K562 (cell line): ENCODE measurements around the gene EPHA2. TPM values are rescaled to one million over a fixed set of nuclear protein-coding genes. Genes with fewer than 3 reads are reported as not detected.

Experiments
- ATAC-seq: fragments of 200-7000 bp; cut with Tn5 transposase; 3 replicates; pipeline ENCODE4 v1.9.1; 2020; ENCODE audit warnings: moderate library complexity
- BruUV-seq: library from RNA; stranded (reverse); fragments of 400-500 nt; replicated peaks from 2 replicates; lab custom pipeline; 2021; lab: Mats Ljungman, UMichigan
- CTCF ChIA-PET: fragments of 300-600 bp; formaldehyde crosslinking; extraction: SDS; loops from one replicate; lab custom pipeline; 2021; ENCODE audit warnings: low intra/inter-chr PET ratio; lab: Yijun Ruan, JAX
- POLR2A ChIA-PET: fragments of 300-600, 350-650 bp; sonication (Branson Sonifier 250); formaldehyde crosslinking; extraction: SDS; loops from one replicate; lab custom pipeline; 2021; ENCODE audit warnings: antibody characterized with exemption, inconsistent platforms; lab: Yijun Ruan, JAX
- DNase-seq, 4 experiments: peaks; one replicate each; pipeline versions ENCODE4 v3.0.0 to v3.0.0-alpha.2; 2011 to 2018; ENCODE audit warnings: low spot score in 3 of 4, mixed read lengths in 3 of 4; ENCODE audit errors: extremely low read depth in 1 of 4
- FAIRE-seq: peaks from 2 replicates; lab custom pipeline; 2011; peaks lifted over from hg19 to GRCh38; lab: Jason Lieb, UNC
- H2AFZ ChIP-seq: 2 replicates; pipeline ENCODE4 v1.6.0; 2011; ENCODE audit warnings: low read depth, low read length, control low read depth, inconsistent platforms
- H3K27ac ChIP-seq: fragments of 200-600 bp; 3 replicates; pipeline ENCODE4 v1.8.0; 2011; ENCODE audit warnings: low read depth, mild to moderate bottlenecking, control low read depth, inconsistent platforms, low read length, moderate library complexity, mixed read lengths; ENCODE audit errors: extremely low read depth
- H3K27me3 ChIP-seq, 2 experiments: fragments of 300-600 bp in 1 of 2; 2 replicates in 1 of 2; 3 replicates in 1 of 2; pipeline versions ENCODE4 v1.6.0 to v1.8.0; 2011; ENCODE audit warnings: inconsistent platforms in 2 of 2, low read length in 2 of 2, mild to moderate bottlenecking in 1 of 2, mixed read lengths in 1 of 2, moderate library complexity in 1 of 2; ENCODE audit not compliant: control insufficient read depth in 2 of 2, insufficient read depth in 2 of 2
- H3K36me3 ChIP-seq: fragments of 300-600 bp; 3 replicates; pipeline ENCODE4 v1.8.0; 2011; ENCODE audit warnings: mild to moderate bottlenecking, low read length, inconsistent platforms; ENCODE audit not compliant: control insufficient read depth, insufficient read depth
- H3K4me1 ChIP-seq, 2 experiments: fragments of 200-600 bp in 1 of 2; replicated peaks in 1 of 2; 2 replicates in 1 of 2; 3 replicates in 1 of 2; pipeline versions ENCODE4 v1.5.1 to v1.8.0; 2011; ENCODE audit warnings: inconsistent platforms in 2 of 2, low read length in 2 of 2, mild to moderate bottlenecking in 1 of 2, mixed read lengths in 1 of 2, moderate library complexity in 1 of 2; ENCODE audit not compliant: control insufficient read depth in 2 of 2, insufficient read depth in 2 of 2
- H3K4me2 ChIP-seq: 2 replicates; pipeline ENCODE4 v1.6.1; 2011; ENCODE audit warnings: low read length, control low read depth, inconsistent platforms, mixed read lengths; ENCODE audit not compliant: insufficient read depth
- H3K4me3 ChIP-seq: fragments of 200-600 bp; sonication (generic), shearing (Covaris generic); 2 replicates; pipeline ENCODE4 v1.5.1; 2016; ENCODE audit warnings: control low read depth, inconsistent platforms
- H3K79me2 ChIP-seq: fragments of 200-600 bp; 3 replicates; pipeline ENCODE4 v1.8.0; 2011; ENCODE audit warnings: low read length, inconsistent platforms; ENCODE audit not compliant: control insufficient read depth, insufficient read depth
- H3K9ac ChIP-seq, 2 experiments: 2 replicates each; pipeline versions ENCODE4 v1.6.0 to v1.6.1; 2011; ENCODE audit warnings: low read depth in 2 of 2, low read length in 2 of 2, control low read depth in 1 of 2, inconsistent platforms in 1 of 2, mild to moderate bottlenecking in 1 of 2, mixed read lengths in 1 of 2; ENCODE audit not compliant: insufficient read depth in 1 of 2
- H3K9me1 ChIP-seq: one replicate; pipeline ENCODE4 v1.6.0; 2011; ENCODE audit warnings: inconsistent platforms, mild to moderate bottlenecking, low read length, moderate library complexity; ENCODE audit not compliant: control insufficient read depth, insufficient read depth
- H3K9me3 ChIP-seq: replicated peaks from 2 replicates; pipeline ENCODE4 v1.5.1; 2011; ENCODE audit warnings: low read depth, low read length, inconsistent platforms; ENCODE audit not compliant: control insufficient read depth, insufficient read depth
- H4K20me1 ChIP-seq: replicated peaks from 2 replicates; pipeline ENCODE4 v1.6.1; 2011; ENCODE audit warnings: low read length, inconsistent platforms, mixed read lengths; ENCODE audit not compliant: control insufficient read depth, insufficient read depth
- ATF6 ChIP-seq: sonication (generic); formaldehyde crosslinking; IDR thresholded peaks from 2 replicates; pipeline ENCODE4 v1.4.0; 2020; ENCODE audit warnings: mild to moderate bottlenecking, missing genetic modification reagents
- FOXO4 ChIP-seq: fragments of 450-650 bp; formaldehyde crosslinking; IDR thresholded peaks from 2 replicates; pipeline ENCODE4 v1.4.0; 2020; ENCODE audit warnings: mild to moderate bottlenecking, moderate library complexity
- NFE2L1 ChIP-seq: fragments of 450-650 bp; IDR thresholded peaks from 2 replicates; pipeline ENCODE4 v1.6.1; 2016; ENCODE audit warnings: missing genetic modification characterization, low read depth, mild to moderate bottlenecking, missing compliant biosample characterization, moderate library complexity, borderline replicate concordance
- SMARCA5 ChIP-seq: fragments of 450-650 bp; IDR thresholded peaks from 2 replicates; pipeline ENCODE4 v1.6.1; 2016
- SNIP1 ChIP-seq: fragments of 450-650 bp; IDR thresholded peaks from 2 replicates; pipeline ENCODE4 v1.7.1; 2017; ENCODE audit warnings: low read depth, mild to moderate bottlenecking
- ZNF785 ChIP-seq: fragments of 250-450 bp; sonication (Bioruptor Pico); IDR thresholded peaks from 2 replicates; pipeline ENCODE4 v1.4.0; 2020; ENCODE audit warnings: mild to moderate bottlenecking
- WGBS: fragments of 100-300 bp; shearing (Covaris generic); methylation state at CpG from one replicate; pipeline ENCODE4 v1.1.6; 2016; ENCODE audit warnings: low coverage, mixed read lengths; ENCODE audit not compliant: insufficient coverage; ENCODE audit errors: missing lambda C conversion rate; 5-methylcytosine and 5-hydroxymethylcytosine counted together
- in situ Hi-C: fragments of 300-500 bp; cut with MboI; formaldehyde crosslinking; loops from 4 replicates; pipeline ENCODE4 v1.15.0; 2018; ENCODE audit warnings: inconsistent platforms, mixed read lengths
- intact Hi-C: fragments of 100-400 bp; cut with micrococcal nuclease; formaldehyde crosslinking; loops from 2 replicates; pipeline ENCODE4 v1.14.2; 2022
- polyA plus RNA-seq, 8 experiments: library from polyadenylated mRNA; depleted of rRNA in 4 of 8; stranded (reverse) in 5 of 8; unstranded in 3 of 8; fragments of >200 nt; fragmentation: Nextera tagmentation in 2 of 8; fragmentation: Illumina TruSeq in 1 of 8; extraction: Ambion mirVana in 2 of 8; extraction: Trizol in 1 of 8; gene quantifications; 2 replicates each; pipeline versions ENCODE4 v1.2.1 to v1.2.3, GENCODE V29; 2011 to 2014; ENCODE audit warnings: inconsistent platforms in 1 of 8, missing spikeins in 1 of 8
- total RNA-seq, 7 experiments: library from RNA; depleted of rRNA in 6 of 7; stranded (reverse); fragments of >200 nt in 6 of 7; fragmentation: Illumina TruSeq in 2 of 7; extraction: Trizol in 2 of 7; gene quantifications; 2 replicates each; pipeline versions ENCODE4 v1.2.1 to v1.2.3, GENCODE V29; 2011 to 2021; ENCODE audit warnings: low replicate concordance in 1 of 7

Gene EPHA2
- total and polyA plus RNA-seq, 9 of the 15 experiments (the other 6 are each of a cell fraction or from before 2014, with no cell fraction given) = 0.04 to 0.40 (median 0.07) TPM; not detected in 4

- in situ Hi-C loops = loop anchor here (5.0 kb wide), 1 partner anchor 163 kb away; no protein-coding TSS in a partner anchor
- 63% methylated on average over 4 of the region's 4 CpGs for WGBS
- POLR2A ChIA-PET = interaction anchor here (0.7 to 1.9 kb wide), 2 partner anchors 50 to 121 kb away, joined by 3 to 8 read pairs; no protein-coding TSS in a partner anchor
Observed at GRCh38 chr1:16199700-16200099, 43.8 kb upstream of the EPHA2 start.

More at GRCh38 chr1:16199700-16200099, 43.8 kb upstream of the EPHA2 start:
- Histone ChIP-seq H2AFZ (no peak overlapping the region), H3K27ac (no peak overlapping the region), H3K4me1 (peaks cover 5 to 9% of the 10 kb centered on the region in 2 experiments), H3K4me2 (no peak overlapping the region), H3K4me3 (no peak overlapping the region), H3K9ac (peak overlapping the region in 1 of 2 experiments; percentile 43; a peak in 1 of 4 replicates), H3K79me2 (no peaks in the 10 kb centered on the region), H4K20me1 (no peaks in the 10 kb centered on the region), H3K36me3 (no peaks in the 10 kb centered on the region; the same call in 2 of the 3 replicates), H3K9me3 (no peaks in the 10 kb centered on the region), H3K9me1 (no peaks in the 10 kb centered on the region)
- intact Hi-C loops = no loop called here
- DNase-seq (no peak), ATAC-seq (no peak), FAIRE-seq (no peak)
- CTCF ChIA-PET = no interaction called here
- BruUV-seq = no TSS peak
- TF ChIP-seq ZNF785 (CRISPR knock-in tag) (no peak), FOXO4 (no peak), ATF6 (no peak), NFE2L1 (tag) (no peak), SNIP1 (no peak), SMARCA5 (0 out of 2 replicates have a peak, but pooled peaks have one; percentile 24)
- TF ChIP-seq, all 486 proteins: peak for 1
- H3K27me3 ChIP-seq = no peaks in the 10 kb centered on the region
